Suppressor macrophage treated with lipopolysaccharide for 4 hours (primary cell): Measurements from ENCODE around the gene ZCCHC9.
A peak's percentile ranks its signal among the peaks of the same experiment; 100 is the strongest.
"Not testable (repeated sequence)": the region's sequence is repeated elsewhere in the genome, so short reads cannot be mapped to it uniquely, and the experiment has no call there.

ENCODE experiments used
- DNase-seq: peaks from one replicate; pipeline ENCODE4 v3.0.0-alpha.2; 2020

The ZCCHC9 gene

DNA sequence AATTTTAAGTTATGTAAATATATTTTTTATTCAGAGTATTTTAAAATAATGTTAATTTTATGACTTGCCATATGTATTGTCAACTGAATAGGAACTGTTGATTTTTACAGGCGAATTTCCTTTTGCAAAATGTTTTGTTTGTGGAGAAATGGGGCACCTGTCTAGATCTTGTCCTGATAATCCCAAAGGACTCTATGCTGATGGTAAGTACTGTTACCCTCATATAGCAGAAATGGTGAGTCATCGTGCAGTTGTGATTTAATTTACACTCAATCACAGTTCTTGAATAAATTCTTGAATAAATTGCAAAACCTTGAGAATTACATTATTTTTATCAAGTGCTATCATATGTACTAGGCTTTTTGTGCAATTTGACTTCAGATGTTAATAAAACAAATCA, 7.4 kb downstream of the ZCCHC9 start:
- DNase-seq: no peak

DNA sequence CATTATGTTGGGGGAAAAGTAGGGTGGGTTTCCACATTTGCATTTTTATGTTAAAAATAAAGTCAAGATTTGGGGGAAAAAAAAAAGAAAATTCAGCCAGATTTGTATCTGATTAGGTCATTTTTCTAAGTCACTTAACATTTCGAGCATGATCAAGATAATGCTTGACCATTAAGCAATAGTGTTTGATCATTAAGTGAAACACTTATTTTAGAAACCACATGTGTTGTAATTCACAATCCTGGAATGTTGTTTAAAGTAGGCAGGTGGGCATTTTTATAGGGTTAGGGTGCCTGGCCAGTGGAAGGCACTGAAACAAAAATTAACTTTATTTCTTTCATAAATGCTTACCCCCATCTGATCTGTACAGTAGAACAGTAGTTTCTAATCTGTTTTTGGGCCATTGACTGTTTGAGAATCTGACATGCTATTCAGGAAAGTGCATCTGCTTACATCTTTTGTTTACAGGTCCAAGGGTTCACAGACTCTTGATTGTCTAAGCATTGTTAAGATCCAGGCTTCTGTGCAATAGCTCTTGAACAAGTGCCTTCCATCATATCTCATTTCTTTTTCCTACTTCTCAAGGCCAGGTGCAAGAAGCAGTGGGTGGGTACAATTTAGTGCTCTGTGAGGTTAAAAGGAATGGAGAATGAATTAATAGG, 9.1 kb downstream of the ZCCHC9 start:
- DNase-seq: no peak

DNA sequence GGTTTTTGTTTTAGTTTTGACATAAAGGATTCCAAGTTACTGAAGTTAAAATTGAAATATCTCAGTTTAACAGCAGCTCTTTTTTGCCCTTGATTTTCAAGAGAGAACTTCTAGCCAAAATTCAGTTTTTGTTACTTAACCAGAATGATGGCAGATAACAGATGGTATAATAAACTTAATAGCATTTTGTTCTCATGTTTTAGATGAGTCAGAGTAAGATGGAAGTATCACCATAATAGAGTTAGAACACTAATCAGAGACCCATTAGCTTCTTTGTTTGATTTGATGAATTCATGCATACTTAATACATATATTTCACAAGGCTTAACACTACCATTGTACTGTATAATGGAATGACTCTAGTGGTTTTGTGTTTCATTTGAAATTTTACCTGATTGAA, 11.9 kb downstream of the ZCCHC9 start:
- no peak for DNase-seq

DNA sequence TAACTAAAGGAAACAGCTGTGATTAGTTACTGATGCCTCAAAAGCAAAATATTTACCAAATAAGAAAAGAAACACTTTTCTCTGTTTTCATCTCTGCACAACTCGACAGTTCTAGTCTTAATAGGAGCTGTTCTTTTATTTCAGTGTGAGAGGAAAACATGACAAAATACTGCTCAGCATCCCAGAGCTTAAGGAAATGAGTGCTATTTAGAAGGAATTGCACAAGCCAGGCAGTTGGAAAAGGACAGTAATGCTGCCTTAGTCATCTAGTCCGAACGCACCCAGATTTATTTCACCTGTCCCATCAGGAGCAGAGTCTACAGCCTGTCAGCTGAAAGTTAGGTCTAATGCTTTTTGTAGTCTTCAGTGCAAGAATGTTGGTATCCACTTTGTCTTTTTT, 12.3 kb downstream of the ZCCHC9 start:
- no peak for DNase-seq

DNA sequence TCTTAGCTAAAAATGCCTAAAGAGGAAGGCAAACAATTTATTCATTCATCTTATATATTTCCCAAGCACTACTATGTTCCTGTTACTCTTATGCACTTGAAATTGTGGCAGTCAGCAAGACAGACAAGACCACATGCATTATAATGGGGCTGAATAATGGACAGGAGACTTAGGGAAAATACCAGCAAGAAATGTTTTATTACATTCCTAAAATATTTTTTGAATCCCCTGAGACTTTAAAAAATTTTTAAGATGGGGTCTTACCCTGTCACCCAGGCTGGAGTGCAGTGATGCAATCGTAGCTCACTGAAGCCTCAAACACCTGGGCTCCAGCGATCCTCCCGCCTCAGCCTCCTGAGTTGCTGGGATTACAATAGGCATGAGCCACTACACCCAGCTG, 13.2 kb downstream of the ZCCHC9 start:
- no peak for DNase-seq

DNA sequence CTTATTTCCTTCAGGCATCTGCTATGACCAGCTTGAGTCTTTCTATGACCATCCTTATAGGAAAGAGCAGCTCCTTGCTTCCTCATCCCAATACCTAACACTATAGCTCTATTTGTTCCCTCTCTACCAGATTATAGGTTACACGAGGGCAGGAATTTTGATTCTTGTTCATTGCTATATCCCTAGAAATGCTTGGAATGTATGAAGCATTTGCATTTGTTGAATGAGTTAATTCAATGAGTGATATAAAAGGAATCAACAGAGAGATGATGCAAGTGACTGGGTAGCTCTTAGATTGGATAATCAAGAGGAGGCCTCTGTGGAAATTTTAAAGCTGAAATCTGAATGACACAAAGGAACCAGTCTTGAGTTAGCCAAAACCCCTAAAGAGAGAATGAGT, 13.9 kb downstream of the ZCCHC9 start:
- no peak for DNase-seq

DNA sequence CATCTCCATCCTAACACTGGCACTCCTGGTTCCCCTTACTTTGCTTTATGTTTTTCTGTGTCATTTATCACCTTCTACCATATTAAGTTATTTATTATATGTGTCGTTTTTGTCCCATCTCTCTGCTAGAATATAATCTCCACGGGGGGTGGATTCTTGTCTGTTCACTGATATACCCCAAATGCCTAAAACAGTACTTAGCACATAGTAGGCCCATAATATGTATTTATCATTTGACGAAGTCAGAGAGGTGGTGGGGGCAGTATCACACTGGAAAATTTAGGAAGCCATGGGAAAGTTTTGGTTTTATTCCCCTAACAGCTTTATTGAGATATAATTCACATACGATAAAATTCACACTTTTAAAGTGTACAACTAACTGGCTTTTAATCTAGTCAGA, 14.4 kb downstream of the ZCCHC9 start:
- no peak for DNase-seq

DNA sequence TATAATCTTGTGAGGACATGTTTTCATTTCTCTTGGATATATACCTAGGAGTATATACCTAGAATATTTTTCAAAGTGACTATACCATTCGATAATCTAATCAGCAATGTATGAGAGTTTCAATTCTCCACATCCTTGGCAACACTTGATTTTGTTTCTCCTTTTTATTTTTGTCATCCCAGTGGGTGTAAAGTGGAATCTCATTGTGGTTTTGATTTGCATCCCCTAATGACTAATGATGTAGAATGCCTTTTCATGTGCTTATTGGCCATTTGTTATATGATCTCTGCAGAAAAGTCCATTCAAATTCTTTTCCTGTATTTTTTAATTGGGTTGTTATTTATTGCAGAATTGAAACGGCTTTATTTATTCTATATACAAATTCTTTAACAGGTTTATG, 15.2 kb downstream of the ZCCHC9 start:
- DNase-seq: peak; percentile 60

DNA sequence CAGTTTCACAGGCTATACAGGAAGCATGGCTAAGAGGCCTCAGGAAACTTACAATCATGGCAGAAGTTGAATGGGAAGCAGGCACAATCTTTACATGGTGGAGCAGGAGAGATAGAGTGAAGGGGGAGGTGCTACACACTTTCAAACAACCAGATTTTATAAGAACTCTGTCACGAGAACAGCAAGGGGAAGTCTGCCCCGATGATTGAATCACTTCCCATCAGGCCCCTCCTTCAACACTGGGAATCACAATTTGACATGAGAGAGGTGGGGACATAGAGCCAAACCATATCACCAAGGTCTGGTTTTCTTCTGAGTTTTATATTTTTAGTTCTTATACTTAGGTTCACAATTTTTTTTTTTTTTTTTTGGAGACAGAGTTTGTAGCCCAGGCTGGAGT, 16.1 kb downstream of the ZCCHC9 start:
- peak; percentile 56 for DNase-seq

DNA sequence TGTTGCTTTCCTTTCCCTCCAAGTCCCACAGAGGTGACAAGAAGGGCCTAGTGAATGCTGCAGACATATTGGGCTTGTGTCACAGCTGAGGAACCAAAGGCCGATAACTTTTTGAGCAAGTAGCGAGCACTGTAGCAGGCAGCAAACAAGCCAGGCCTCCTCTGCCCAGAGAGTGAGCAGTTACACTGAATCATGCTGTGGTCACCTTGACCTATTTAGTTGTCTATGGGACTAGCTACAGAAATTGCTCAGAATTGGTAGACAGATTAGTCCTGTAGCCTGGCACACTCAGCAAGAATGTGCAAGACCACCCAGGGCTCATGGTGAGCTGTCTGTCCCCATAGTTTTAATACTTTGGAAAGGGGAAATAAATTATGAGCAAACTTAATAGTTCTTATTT, 25.2 kb downstream of the ZCCHC9 start:
- DNase-seq: no peak

DNA sequence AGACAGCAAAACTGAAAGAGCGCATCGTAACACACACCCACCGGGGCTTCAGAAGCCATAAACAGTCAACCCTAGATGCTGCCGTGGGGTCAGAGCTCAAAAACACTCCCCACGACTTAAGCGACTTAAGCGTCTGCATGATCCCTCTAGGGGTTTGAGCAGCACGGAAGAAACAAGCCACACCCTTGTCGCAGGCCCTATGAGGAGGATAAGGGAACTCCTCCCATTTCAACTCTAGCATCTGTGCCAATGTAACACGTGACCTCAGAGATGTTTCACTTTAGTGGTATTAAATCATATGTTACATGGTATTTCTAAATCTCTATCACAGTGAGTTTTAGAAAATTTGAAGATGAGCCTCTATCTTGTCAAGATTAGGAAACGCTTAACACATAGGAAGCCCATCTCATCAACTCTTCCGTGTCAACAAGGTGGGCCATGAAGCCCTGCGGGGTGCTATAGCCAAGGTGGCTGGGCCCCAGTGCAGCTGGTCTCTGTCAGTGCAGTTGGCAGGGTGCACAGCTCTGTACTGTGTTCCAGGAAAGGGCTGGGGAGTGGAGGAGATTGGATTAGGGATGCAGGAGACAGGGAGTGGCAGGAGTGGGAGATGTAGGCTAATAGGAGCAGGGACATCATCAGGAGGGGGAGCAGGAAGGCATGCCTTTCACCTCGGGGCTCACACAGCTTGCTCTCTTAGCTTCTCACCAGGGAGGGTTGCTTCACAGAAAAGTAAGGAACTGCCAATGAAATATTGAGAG, 33.1 kb downstream of the ZCCHC9 start:
- no peak for DNase-seq

DNA sequence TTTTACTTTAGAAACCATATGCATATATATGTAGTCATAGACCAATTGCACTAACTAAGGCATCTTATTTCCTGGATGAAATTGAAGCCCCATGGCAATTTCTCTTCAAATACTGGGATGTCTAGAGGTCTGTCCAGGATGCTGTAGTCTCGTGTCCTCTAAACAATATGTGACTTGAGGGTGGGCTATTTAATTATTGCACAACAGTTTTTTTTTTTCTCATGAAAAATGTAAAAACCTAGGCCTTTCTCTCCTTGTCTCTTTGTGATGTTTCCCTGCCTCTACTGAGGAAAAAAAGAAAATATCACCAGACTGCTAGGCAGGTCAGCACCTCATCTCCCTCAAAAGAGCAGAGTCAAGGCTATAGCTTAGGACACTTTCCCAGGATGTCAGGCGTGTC, 34.6 kb downstream of the ZCCHC9 start:
- DNase-seq: no peak

DNA sequence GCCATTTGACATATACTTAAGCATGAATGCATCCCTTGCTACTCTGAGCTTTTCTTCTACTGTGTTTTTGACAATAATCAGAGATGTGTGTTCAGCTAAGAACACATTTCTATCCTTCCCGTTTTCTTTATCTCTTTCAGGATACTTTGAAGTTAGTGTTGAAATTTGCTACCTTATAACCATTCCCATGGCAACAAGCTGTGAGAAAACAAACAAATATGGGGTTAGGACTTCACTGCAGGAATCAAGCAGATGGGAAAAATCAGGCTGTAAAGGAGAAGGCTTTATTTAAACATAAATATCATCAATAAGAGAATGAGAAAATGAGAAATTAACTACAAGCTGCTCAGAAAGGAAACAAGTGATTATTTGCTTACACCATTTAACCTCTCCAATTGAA, 35.2 kb downstream of the ZCCHC9 start:
- DNase-seq: no peak

DNA sequence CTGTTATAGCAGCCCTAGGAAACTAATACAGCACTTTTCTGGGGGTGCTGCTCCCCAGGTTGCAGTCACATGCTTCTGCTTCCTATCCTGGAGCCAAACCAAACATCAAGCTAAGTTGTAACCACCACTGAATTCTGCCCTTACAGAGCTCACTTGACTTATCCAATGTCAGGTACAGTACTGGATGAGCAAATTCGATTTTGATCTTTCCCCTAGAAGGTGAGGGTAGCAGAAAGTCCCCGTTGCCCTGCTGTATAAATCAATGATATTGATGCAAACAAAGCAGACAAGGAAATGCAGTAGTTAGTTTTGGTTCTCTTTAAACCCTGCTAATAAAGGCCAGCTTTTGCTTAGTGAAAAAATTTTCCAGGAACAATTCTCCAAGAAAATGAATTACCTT, 36.4 kb downstream of the ZCCHC9 start:
- DNase-seq: no peak

DNA sequence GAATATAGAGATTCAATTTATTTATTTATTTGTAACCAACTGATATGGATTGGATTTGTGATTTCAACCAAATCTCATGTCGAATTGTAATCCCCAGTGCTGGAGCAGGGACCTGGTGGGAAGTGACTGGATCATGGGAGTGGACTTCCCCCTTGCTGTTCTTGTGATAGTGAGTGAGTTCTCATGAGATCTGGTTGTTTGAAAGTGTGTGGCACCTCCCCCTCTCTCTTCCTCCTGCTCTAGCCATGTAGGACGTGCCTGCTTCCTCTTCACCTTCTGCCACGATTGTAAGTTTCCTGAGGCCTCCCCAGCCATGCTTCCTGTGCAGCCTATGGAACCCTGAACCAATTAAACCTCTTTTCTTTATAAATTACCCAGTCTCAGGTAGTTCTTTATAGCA, 36.8 kb downstream of the ZCCHC9 start:
- DNase-seq: not testable (repeated sequence)

DNA sequence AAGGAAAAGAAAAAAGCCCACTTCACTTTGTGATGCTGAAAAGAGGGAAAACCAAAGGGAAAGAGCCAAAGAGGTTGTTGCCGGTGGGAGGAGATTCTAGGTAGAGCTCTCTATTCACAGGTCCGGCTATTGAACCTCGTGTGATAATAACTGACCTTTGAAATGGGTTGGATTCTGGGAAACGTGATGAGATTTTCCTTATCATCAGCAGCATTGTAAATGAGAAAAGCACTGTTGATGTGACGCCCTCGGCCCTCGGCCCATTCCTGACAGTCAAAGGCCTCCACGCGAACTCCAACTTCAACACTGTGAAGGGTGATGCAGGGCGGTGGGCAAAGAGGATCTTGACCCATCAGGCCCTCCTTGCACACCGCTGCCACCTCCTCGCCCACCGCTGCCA, 43.3 kb downstream of the ZCCHC9 start:
- no peak for DNase-seq

DNA sequence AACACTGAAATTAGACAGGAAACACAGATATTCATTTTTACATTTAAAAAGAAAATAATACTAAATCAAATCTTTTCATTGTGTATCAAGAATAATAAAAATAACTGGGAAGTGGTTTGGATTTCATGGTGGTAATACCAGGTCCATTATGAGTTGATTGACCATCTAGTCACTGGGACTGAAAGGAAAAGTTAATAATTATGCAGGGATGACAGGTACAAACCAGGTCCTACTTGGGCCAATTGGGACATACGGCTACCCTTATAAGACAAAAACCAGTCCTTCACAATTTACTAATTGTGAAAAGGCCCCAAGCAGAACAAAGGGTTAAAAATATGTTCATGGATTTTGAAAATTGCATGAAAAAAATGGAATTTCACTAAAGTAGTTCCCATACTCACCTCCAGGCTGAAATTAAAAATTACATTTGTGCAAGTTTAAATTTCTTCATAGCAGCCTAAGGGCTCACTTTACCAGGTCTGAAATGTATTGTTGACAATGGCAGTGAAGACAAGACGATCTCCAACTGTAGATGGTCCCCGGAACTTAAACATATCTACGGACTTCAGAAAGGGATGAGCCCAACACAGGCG, 44.1 kb downstream of the ZCCHC9 start:
- DNase-seq: no peak

DNA sequence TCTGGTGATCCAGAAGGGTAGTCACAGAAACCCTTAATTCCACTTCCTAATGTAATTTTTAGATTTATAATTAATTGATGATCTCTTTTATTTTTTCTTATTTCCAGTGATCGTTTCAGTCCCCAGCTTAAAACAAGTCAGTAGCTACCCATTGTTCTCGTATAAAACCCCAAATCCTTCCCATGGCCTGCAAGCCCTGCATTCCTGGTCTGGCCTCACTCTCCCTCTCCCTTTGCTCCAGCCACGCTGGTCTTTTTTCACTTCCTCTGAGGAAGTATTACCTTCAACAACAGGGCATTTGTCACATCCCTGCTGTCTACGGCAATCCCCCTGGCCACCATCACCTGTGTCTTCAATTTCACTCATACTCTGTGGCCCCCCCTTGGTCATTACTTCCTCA, 47.8 kb downstream of the ZCCHC9 start:
- DNase-seq: no peak

DNA sequence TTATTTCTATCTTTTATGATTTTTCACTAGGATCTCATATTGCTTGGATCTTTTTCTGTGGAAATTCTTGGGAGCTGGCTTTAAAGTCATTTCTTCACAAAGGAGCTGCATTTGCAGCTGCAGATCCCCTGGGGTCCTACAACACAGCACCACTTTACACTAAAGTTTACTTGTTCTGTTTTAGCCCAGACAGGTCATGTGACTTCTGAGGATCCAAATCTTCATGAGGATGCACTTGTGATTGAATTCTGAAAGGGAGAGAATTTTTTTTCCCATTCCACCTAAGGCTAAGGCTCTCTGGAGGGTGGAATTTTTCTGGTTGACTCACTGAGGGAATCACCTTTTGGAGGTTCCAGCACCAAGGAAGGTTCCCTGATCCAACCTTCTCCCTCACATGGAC, 49.1 kb downstream of the ZCCHC9 start:
- DNase-seq: no peak

DNA sequence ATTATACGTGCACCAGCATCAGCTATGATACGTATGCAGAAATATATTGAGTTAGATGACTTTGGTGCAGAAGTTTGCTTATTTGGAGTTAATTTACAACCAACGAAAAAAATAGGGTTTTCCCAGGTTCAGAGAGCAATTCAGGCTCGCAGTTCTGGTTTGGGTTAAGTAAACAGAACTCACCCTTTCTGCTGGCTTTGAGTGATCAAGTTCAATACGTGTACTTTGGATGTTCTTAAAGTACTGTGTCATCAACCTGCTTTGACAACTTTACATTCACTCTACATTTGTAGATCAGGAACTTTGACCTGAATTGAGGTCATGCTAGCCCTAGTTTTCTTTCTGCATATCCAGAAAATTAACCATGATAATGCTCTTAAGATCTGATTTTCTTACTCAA, 51.8 kb downstream of the ZCCHC9 start:
- DNase-seq: no peak

DNA sequence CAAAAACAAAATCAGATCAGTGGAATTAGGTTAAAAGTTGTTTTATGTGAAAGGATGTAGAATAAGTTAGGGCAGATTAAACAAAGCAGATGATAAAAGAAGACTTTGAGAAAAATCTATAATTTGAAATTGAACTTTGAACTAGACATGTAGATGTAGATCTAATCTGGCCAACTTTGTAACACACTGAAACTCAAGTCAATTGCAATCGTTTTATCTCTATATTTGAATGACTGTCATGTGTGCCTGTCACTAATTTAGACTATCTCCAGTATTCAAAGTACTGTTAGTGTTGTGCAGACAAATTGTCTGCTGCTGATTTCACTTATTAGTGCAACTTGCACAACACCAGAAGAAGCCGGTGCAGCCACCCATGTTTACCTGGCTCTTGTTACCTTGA, 52.7 kb downstream of the ZCCHC9 start:
- DNase-seq: no peak

DNA sequence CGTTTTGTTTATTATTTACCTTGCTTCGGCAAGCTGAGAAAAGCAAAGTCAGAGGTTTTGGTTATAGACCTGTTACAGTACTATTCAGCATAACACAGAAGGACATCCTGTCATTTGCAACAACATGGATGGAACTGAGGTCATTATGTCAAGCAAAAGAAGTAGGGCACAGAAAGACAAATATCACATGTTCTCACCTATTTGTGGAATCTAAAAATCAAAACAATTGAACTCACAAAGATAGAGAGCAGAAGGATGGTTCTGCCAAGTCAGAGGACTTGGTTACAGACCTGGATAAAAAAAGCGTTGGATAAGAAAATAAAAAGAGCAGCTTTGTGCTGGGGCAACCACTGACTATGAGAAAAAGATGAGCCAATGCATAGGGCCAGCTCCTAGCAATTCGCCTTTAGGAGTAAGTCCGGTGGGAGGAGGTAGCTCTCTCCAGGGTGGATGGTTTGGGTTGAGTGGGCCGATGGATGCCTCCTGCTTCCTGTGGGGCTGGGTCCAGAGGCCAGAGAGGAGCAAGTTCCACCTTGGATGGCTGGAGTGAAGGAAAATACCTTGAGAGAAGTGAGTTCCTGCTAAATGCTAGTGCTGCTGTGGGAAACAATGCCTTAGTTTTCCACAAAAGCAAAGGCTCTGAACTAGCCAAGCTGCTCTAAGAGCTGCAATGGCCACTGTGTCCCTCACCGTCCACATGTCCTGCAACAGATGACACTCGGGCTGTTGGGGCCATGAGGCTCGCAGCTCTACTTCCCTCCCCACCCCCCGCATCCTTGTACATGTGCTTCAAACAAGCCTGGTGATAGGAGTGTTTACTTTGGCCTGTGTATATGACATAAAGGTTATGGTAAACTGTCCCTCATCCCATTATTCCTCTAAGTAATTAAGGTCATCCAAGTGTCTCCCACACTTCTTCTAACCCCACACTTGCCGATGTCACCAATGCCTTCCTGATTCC, 54.2 kb downstream of the ZCCHC9 start:
- no peak for DNase-seq

DNA sequence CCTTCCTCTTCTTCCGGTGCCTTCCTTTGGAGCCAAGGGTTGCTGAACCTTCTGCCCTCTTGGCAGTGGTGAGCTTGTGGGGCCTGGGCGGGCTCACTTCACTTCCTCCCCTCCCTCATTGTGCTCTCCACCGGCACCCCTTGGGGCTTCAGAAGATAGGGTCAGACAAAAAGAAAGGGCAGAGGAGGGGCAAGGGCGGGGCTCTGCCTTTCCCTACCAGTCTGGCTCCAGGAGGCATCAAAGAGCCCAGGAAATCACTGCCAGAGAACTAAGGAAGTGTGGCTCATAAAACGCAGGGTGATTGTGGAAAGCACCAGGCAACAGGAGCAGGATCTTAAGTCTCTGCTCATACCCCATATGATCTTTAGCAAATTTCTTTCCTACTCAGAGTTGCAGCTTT, 57.7 kb downstream of the ZCCHC9 start:
- DNase-seq: no peak
